ENCODE data around the gene SMIM10L2A. TPM values are rescaled to one million over a fixed set of nuclear protein-coding genes. Genes with fewer than 3 reads are reported as not detected.

The SMIM10L2A gene
- polyA plus RNA-seq, 1 experiment, result 0.04 TPM

GRCh38 chrX:135408794-135409193, 12.9 kb upstream of the SMIM10L2A start:
- TF ChIP-seq CTCF (IDR thresholded peaks at IDR 0.05; ENCODE audit: low read depth, low read length), result no peak
- POLR2A ChIA-PET, result no interaction called here

GRCh38 chrX:135410861-135411627, 10.7 kb upstream of the SMIM10L2A start:
- Histone ChIP-seq H3K27ac (ENCODE audit: low read depth, low read length) (no peak overlapping the region), H3K9me3 (ENCODE audit: control insufficient read depth, insufficient read depth, low read length) (no peaks in the 10 kb centered on the region), H3K27me3 (ENCODE audit: control insufficient read depth, insufficient read depth, low read length) (no peaks in the 10 kb centered on the region), H3K4me3 (ENCODE audit: low read depth, low read length) (no peak overlapping the region)
- DNase-seq (ENCODE audit: low read depth, low spot score), result no peak
- ChIA-PET POLR2A (no interaction called here), CTCF (no interaction called here)
- no peak for TF ChIP-seq CTCF (IDR thresholded peaks at IDR 0.05; ENCODE audit: low read depth, low read length)

More at GRCh38 chrX:135408794-135409193, 12.9 kb upstream of the SMIM10L2A start:
- CTCF ChIA-PET, result no interaction called here
- DNase-seq (ENCODE audit: low read depth, low spot score), result no peak
- no peaks in the 10 kb centered on the region for H3K27me3 ChIP-seq (ENCODE audit: control insufficient read depth, insufficient read depth, low read length)
- H3K9me3 ChIP-seq (ENCODE audit: control insufficient read depth, insufficient read depth, low read length), result no peaks in the 10 kb centered on the region
- H3K27ac ChIP-seq (ENCODE audit: low read depth, low read length), result no peak overlapping the region
- no peak overlapping the region for H3K4me3 ChIP-seq (ENCODE audit: low read depth, low read length)

GRCh38 chrX:135411893-135412292, 9.9 kb upstream of the SMIM10L2A start:
- Histone ChIP-seq H3K27me3 (ENCODE audit: control insufficient read depth, insufficient read depth, low read length) (no peaks in the 10 kb centered on the region), H3K9me3 (ENCODE audit: control insufficient read depth, insufficient read depth, low read length) (no peaks in the 10 kb centered on the region), H3K27ac (ENCODE audit: low read depth, low read length) (no peak overlapping the region), H3K4me3 (ENCODE audit: low read depth, low read length) (no peak overlapping the region)
- POLR2A ChIA-PET, result no interaction called here
- no peak for TF ChIP-seq CTCF (IDR thresholded peaks at IDR 0.05; ENCODE audit: low read depth, low read length)
- no peak for DNase-seq (ENCODE audit: low read depth, low spot score)
- CTCF ChIA-PET, result no interaction called here

GRCh38 chrX:135416546-135416945, 5.2 kb upstream of the SMIM10L2A start:
- no peak for TF ChIP-seq CTCF (IDR thresholded peaks at IDR 0.05; ENCODE audit: low read depth, low read length)
- Histone ChIP-seq H3K27ac (ENCODE audit: low read depth, low read length) (no peak overlapping the region), H3K4me3 (ENCODE audit: low read depth, low read length) (no peak overlapping the region), H3K9me3 (ENCODE audit: control insufficient read depth, insufficient read depth, low read length) (no peaks in the 10 kb centered on the region), H3K27me3 (ENCODE audit: control insufficient read depth, insufficient read depth, low read length) (no peaks in the 10 kb centered on the region)
- no peak for DNase-seq (ENCODE audit: low read depth, low spot score)
- POLR2A ChIA-PET, result no interaction called here
- CTCF ChIA-PET, result no interaction called here

- H3K4me3 ChIP-seq (ENCODE audit: low read depth, low read length), result no peak overlapping the region
- no peak overlapping the region for H3K27ac ChIP-seq (ENCODE audit: low read depth, low read length)
- no peak for TF ChIP-seq CTCF (IDR thresholded peaks at IDR 0.05; ENCODE audit: low read depth, low read length)
- POLR2A ChIA-PET, result no interaction called here
- no peaks in the 10 kb centered on the region for H3K9me3 ChIP-seq (ENCODE audit: control insufficient read depth, insufficient read depth, low read length)
- CTCF ChIA-PET, result no interaction called here
- no peak for DNase-seq (ENCODE audit: low read depth, low spot score)
- peaks cover 6% of the 10 kb centered on the region for H3K27me3 ChIP-seq (ENCODE audit: control insufficient read depth, insufficient read depth, low read length)
Measured at GRCh38 chrX:135420831-135421230, 913 bp upstream of the SMIM10L2A start.

All from AG04450 (cell line).